ENCODE results near the gene XPNPEP2. TPM values are rescaled to one million over a fixed set of nuclear protein-coding genes. Genes with fewer than 3 reads are reported as not detected.

The XPNPEP2 gene
- total RNA-seq, 4 donors from 2014 or later = 2.9 to 4.6 (median 3.9) TPM

GRCh38 chrX:129779086-129779672 lies 40.4 kb downstream of the XPNPEP2 start:
- TF ChIP-seq CTCF (IDR thresholded peaks at IDR 0.05) (no peak), POLR2A (IDR thresholded peaks at IDR 0.05) (no peak)
- Histone ChIP-seq H3K4me1 (no peaks in the 10 kb centered on the region), H3K36me3 (no peaks in the 10 kb centered on the region), H3K27me3 (no peaks in the 10 kb centered on the region), H3K9me3 (no peaks in the 10 kb centered on the region), H3K27ac (no peak overlapping the region), H3K4me3 (no peak overlapping the region)
- intact Hi-C loops (cut with DNase I; ENCODE audit: low total_unique reads) = no loop called here
- DNase-seq = no peak

- no peaks in the 10 kb centered on the region for H3K4me1 ChIP-seq
- no peak within 1 kb of the TSS for H3K27ac ChIP-seq
- intact Hi-C loops (cut with DNase I; ENCODE audit: low total_unique reads) = no loop called here
- no peaks in the 10 kb centered on the region for H3K27me3 ChIP-seq
- TF ChIP-seq CTCF (IDR thresholded peaks at IDR 0.05) = no peak
- TF ChIP-seq POLR2A (IDR thresholded peaks at IDR 0.05) = no peak
- no peak for DNase-seq
- no peaks in the 10 kb centered on the region for H3K9me3 ChIP-seq
- H3K4me3 ChIP-seq = no peak within 1 kb of the TSS
- no peaks in the 10 kb centered on the region for H3K36me3 ChIP-seq
Observed at GRCh38 chrX:129779747-129780146, 41.0 kb downstream of the XPNPEP2 start, which contains the start of gene SASH3. SASH3 (plus strand) TSS chrX:129779949; CDS start chrX:129780098, 149 bp downstream.

GRCh38 chrX:129780441-129781105 lies 41.8 kb downstream of the XPNPEP2 start:
- Histone ChIP-seq H3K27ac (no peak overlapping the region), H3K27me3 (no peaks in the 10 kb centered on the region), H3K4me1 (no peaks in the 10 kb centered on the region), H3K4me3 (no peak overlapping the region), H3K36me3 (no peaks in the 10 kb centered on the region), H3K9me3 (no peaks in the 10 kb centered on the region)
- TF ChIP-seq POLR2A (IDR thresholded peaks at IDR 0.05) = no peak
- no peak for TF ChIP-seq CTCF (IDR thresholded peaks at IDR 0.05)
- no peak for DNase-seq
- intact Hi-C loops (cut with DNase I; ENCODE audit: low total_unique reads) = no loop called here

GRCh38 chrX:129781134-129781672 lies 42.4 kb downstream of the XPNPEP2 start:
- TF ChIP-seq CTCF (IDR thresholded peaks at IDR 0.05) (no peak), POLR2A (IDR thresholded peaks at IDR 0.05) (no peak)
- Histone ChIP-seq H3K27ac (no peak overlapping the region), H3K4me3 (no peak overlapping the region), H3K9me3 (no peaks in the 10 kb centered on the region), H3K4me1 (no peaks in the 10 kb centered on the region), H3K36me3 (no peaks in the 10 kb centered on the region), H3K27me3 (no peaks in the 10 kb centered on the region)
- DNase-seq = no peak
- intact Hi-C loops (cut with DNase I; ENCODE audit: low total_unique reads) = no loop called here

All from uterus (tissue), 4 donors.